Measurements from ENCODE around the gene AGAP3. TPM values are rescaled to one million over a fixed set of nuclear protein-coding genes. Genes with fewer than 3 reads are reported as not detected.
A peak's percentile ranks its signal among the peaks of the same experiment; 100 is the strongest.

AGAP3 gene
- polyA plus RNA-seq, 1 of the 3 experiments (the other 2 are of a cell fraction) = 126 TPM

DNA sequence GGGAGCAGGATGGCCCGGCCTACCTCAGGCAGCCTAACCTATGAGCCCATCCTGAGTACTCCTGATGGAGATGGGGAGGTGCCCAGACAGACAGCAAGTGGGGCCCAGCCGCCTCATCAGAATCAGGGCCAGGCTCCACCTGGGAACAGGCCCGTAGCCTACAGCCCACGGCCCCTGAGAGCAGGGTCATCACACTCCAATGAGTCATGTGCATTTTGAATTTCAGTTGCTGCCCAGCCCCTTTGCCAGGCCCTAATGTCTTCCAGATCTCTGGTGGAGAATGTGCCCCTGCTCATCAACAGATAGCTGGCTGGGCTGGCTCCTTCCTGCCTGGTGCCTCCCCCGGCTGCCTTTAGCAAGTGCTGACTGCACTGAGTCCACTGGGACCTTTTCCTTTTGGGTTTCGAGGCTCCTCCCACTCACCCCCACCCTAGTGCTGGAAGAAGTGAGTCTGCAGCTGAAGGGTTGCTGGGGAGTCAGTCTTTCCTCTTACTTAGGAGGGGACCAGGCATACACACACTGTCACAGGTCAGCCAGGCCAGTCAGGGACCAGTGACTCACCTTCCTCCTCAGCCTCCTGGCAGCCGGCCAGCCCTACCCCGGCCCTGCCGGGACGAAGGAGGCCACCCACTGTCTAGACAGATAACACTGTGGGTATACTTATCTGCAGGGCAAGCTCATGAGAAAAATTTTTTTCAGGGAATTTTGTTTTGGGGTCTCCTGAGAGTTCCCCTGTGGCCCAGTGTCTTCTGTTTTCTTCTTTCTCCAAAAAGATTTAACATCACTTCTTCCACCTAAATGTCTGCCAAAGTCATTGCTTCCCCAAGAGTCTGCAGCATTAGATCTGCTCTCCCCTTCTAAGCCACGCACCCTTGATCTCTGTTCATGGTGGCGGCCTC, 47.1 kb upstream of the AGAP3 start (continued):
- TF ChIP-seq, protein P1, sequence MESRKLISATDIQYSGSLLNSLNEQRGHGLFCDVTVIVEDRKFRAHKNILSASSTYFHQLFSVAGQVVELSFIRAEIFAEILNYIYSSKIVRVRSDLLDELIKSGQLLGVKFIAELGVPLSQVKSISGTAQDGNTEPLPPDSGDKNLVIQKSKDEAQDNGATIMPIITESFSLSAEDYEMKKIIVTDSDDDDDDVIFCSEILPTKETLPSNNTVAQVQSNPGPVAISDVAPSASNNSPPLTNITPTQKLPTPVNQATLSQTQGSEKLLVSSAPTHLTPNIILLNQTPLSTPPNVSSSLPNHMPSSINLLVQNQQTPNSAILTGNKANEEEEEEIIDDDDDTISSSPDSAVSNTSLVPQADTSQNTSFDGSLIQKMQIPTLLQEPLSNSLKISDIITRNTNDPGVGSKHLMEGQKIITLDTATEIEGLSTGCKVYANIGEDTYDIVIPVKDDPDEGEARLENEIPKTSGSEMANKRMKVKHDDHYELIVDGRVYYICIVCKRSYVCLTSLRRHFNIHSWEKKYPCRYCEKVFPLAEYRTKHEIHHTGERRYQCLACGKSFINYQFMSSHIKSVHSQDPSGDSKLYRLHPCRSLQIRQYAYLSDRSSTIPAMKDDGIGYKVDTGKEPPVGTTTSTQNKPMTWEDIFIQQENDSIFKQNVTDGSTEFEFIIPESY (IDR thresholded peaks at IDR 0.05; ENCODE audit: borderline replicate concordance, low read depth) = peak; percentile 66; the same call in 1 of the 2 replicates
- peak; percentile 90 for TF ChIP-seq POLR2AphosphoS5 (IDR thresholded peaks at IDR 0.05; ENCODE audit: low read depth, low read length)
- TF ChIP-seq, protein P2, sequence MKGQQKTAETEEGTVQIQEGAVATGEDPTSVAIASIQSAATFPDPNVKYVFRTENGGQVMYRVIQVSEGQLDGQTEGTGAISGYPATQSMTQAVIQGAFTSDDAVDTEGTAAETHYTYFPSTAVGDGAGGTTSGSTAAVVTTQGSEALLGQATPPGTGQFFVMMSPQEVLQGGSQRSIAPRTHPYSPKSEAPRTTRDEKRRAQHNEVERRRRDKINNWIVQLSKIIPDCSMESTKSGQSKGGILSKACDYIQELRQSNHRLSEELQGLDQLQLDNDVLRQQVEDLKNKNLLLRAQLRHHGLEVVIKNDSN (IDR thresholded peaks at IDR 0.05; ENCODE audit: borderline replicate concordance, low read depth) = no peak; the same call in 1 of the 2 replicates
- 0 out of 2 replicates have a peak, but pooled peaks have one; percentile 19 for TF ChIP-seq FOXJ3 (CRISPR knock-in tag; IDR thresholded peaks at IDR 0.05)
- TF ChIP-seq, protein P3, sequence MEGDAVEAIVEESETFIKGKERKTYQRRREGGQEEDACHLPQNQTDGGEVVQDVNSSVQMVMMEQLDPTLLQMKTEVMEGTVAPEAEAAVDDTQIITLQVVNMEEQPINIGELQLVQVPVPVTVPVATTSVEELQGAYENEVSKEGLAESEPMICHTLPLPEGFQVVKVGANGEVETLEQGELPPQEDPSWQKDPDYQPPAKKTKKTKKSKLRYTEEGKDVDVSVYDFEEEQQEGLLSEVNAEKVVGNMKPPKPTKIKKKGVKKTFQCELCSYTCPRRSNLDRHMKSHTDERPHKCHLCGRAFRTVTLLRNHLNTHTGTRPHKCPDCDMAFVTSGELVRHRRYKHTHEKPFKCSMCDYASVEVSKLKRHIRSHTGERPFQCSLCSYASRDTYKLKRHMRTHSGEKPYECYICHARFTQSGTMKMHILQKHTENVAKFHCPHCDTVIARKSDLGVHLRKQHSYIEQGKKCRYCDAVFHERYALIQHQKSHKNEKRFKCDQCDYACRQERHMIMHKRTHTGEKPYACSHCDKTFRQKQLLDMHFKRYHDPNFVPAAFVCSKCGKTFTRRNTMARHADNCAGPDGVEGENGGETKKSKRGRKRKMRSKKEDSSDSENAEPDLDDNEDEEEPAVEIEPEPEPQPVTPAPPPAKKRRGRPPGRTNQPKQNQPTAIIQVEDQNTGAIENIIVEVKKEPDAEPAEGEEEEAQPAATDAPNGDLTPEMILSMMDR (IDR thresholded peaks at IDR 0.05) = no peak

DNA sequence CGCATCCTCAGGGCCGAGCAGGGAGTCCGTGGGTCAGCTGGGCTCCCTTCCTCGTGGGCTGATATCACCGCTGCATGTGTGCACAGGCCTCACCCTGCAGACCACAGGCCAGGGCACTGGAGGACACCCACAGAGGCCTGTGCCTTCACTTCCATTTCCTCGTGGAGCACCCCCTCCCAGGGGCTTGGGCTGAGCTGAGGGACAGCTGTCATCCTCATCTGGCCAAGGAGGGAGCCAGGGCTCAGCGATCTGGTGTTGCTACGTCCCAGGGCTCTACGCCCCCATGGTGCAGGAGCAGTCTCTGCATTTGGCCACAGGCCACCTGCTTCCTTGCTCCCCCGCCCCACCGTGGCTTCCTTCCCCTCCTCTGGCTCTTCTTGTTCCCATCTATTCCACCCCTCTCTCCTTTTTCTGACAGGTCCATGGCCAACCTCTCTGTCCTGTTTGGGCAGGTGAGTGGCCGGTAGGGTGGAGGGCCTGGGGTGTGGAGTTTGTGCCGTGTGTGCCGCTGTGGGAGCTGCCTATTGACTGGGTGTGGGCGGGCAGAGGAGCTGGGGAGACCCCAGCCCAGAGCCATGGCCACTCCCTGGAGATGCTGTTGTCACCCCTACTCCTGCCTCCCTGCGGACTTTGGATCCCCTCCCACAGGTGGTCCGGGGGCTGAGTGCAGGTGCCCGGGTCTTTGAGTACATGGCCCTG, 46.3 kb upstream of the AGAP3 start:
- DNase-seq = peak; percentile 59
- peaks cover 27 to 30% of the 10 kb centered on the region in 2 experiments for H3K4me1 ChIP-seq (ENCODE audit: control insufficient read depth in 1 of 2, insufficient read depth in 2 of 2, low read depth in 1 of 2, low read length in 1 of 2)
- POLR2A ChIA-PET = interaction anchor here (1.2 to 2.6 kb wide), 2 partner anchors 8 to 11 kb away, joined by 5 to 12 read pairs; partner anchors contain the start of genes ABCB8 and ASIC3
- peaks cover 25% of the 10 kb centered on the region for H3F3A ChIP-seq (replicated peaks; ENCODE audit: insufficient read depth)
- H3K4me3 ChIP-seq (ENCODE audit: low read depth in 2 of 2, low read length in 1 of 2) = no peak overlapping the region
- H3K9me2 ChIP-seq = no peaks in the 10 kb centered on the region
- H3K27ac ChIP-seq (ENCODE audit: low read depth in 2 of 2, low read length in 1 of 2) = peak overlapping the region; percentile 98
- H3K9ac ChIP-seq = peak overlapping the region; percentile 61; the same call in 1 of the 2 replicates
- CTCF ChIA-PET = interaction anchor here (0.6 to 9.5 kb wide), 16 partner anchors 8 to 75 kb away, joined by 3 to 59 read pairs (median 3); partner anchors contain the start of genes ABCB8, ASIC3 and CDK5
- H3K9me3 ChIP-seq = no peaks in the 10 kb centered on the region
- H4K20me1 ChIP-seq (ENCODE audit: insufficient read depth) = no peaks in the 10 kb centered on the region
- H3K36me3 ChIP-seq (replicated peaks in 1 of 2; ENCODE audit: control insufficient read depth in 1 of 2, insufficient read depth in 2 of 2, low read length in 1 of 2) = peaks cover 12 to 34% of the 10 kb centered on the region in 2 experiments
- 69% methylated on average over 16 of the region's 18 CpGs for WGBS (ENCODE audit: low lambda C conversion rate)
- H3K79me2 ChIP-seq (ENCODE audit: insufficient read depth) = no peaks in the 10 kb centered on the region; the same call in 1 of the 2 replicates
- peak overlapping the region; percentile 65; the same call in 1 of the 2 replicates for H3K4me2 ChIP-seq
- no peaks in the 10 kb centered on the region for H3K27me3 ChIP-seq (ENCODE audit: insufficient read depth)
- no peak overlapping the region for H2AFZ ChIP-seq (ENCODE audit: low read depth)
- TF ChIP-seq JUND (IDR thresholded peaks at IDR 0.05) (no peak), SMC3 (IDR thresholded peaks at IDR 0.05; ENCODE audit: low read depth, low read length) (no peak), MEF2A (IDR thresholded peaks at IDR 0.05; ENCODE audit: borderline replicate concordance, low read depth) (no peak), YY1 (IDR thresholded peaks at IDR 0.05; ENCODE audit: low read depth) (no peak), ELF1 (IDR thresholded peaks at IDR 0.05) (no peak), RFX5 (IDR thresholded peaks at IDR 0.05; ENCODE audit: low read length) (no peak), TEAD4 (IDR thresholded peaks at IDR 0.05; ENCODE audit: borderline replicate concordance, insufficient read depth) (no peak), TAF1 (IDR thresholded peaks at IDR 0.05; ENCODE audit: borderline replicate concordance, low read depth, low read length) (no peak), EZH2phosphoT487 (IDR thresholded peaks at IDR 0.05; ENCODE audit: borderline replicate concordance, low read depth) (no peak), NFIC (IDR thresholded peaks at IDR 0.05; ENCODE audit: borderline replicate concordance) (no peak)
- TF ChIP-seq, protein P4, sequence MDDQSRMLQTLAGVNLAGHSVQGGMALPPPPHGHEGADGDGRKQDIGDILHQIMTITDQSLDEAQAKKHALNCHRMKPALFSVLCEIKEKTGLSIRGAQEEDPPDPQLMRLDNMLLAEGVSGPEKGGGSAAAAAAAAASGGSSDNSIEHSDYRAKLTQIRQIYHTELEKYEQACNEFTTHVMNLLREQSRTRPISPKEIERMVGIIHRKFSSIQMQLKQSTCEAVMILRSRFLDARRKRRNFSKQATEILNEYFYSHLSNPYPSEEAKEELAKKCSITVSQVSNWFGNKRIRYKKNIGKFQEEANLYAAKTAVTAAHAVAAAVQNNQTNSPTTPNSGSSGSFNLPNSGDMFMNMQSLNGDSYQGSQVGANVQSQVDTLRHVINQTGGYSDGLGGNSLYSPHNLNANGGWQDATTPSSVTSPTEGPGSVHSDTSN (IDR thresholded peaks at IDR 0.05) = no peak
- TF ChIP-seq, protein P5, sequence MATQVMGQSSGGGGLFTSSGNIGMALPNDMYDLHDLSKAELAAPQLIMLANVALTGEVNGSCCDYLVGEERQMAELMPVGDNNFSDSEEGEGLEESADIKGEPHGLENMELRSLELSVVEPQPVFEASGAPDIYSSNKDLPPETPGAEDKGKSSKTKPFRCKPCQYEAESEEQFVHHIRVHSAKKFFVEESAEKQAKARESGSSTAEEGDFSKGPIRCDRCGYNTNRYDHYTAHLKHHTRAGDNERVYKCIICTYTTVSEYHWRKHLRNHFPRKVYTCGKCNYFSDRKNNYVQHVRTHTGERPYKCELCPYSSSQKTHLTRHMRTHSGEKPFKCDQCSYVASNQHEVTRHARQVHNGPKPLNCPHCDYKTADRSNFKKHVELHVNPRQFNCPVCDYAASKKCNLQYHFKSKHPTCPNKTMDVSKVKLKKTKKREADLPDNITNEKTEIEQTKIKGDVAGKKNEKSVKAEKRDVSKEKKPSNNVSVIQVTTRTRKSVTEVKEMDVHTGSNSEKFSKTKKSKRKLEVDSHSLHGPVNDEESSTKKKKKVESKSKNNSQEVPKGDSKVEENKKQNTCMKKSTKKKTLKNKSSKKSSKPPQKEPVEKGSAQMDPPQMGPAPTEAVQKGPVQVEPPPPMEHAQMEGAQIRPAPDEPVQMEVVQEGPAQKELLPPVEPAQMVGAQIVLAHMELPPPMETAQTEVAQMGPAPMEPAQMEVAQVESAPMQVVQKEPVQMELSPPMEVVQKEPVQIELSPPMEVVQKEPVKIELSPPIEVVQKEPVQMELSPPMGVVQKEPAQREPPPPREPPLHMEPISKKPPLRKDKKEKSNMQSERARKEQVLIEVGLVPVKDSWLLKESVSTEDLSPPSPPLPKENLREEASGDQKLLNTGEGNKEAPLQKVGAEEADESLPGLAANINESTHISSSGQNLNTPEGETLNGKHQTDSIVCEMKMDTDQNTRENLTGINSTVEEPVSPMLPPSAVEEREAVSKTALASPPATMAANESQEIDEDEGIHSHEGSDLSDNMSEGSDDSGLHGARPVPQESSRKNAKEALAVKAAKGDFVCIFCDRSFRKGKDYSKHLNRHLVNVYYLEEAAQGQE (IDR thresholded peaks at IDR 0.05; ENCODE audit: low read depth, low read length) = no peak
- TF ChIP-seq, protein P2 (IDR thresholded peaks at IDR 0.05; ENCODE audit: borderline replicate concordance, low read depth) = no peak

Data from SK-N-SH (cell line).